Measurements from ENCODE around the gene TANGO2. TPM values are rescaled to one million over a fixed set of nuclear protein-coding genes. Genes with fewer than 3 reads are reported as not detected.

TANGO2 gene
- total RNA-seq, 2 donors from 2014 or later, result 34.3 to 40.1 TPM

DNA sequence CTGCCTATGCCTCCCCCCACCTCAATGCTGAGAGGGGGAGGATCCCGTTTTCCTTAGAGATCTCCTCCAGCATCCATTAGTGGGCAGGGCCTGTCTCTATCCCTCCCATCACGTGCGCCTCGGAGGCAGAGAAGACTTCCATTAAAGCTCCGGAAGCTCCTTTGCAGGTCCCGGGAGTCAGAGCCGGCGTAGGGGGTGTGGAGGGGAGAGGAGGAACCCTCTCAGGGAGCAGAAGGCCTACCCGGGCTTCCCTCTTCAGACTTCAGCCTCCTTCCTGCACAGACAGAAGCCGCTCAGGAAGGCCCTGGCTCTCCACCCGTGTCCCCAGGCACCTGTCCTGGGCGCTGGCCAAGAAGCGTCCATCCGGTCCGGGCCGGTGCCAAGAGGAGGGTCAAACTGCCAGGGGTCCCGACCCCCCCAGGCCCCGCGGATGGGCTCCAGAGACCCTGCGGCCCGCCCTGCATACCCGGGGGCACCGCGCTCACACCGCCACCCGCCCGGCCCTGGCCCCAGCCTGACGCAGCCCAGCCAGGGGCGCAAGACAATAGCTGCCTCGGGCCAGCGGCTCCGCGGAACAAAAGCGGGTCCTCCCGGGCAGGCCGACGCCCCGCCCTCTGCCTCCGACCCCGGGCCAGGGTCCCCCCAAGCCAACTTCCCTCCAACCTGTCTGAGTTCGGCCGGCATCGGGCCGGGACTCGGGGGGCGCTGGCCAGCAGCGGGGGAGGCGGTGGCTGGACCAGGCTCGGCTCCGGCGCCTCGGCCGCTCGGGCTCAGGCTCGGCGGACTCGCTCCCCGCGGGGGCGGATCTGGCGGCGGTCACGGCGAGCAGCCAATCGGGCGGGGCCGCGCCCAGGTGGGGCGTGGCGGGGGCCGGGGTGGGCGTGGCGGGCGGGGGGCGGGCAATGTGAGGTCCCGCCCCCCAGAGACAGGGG lies 34.2 kb upstream of the TANGO2 start:
- intact Hi-C loops (cut with DNase I), result no loop called here
- TF ChIP-seq, protein P1, sequence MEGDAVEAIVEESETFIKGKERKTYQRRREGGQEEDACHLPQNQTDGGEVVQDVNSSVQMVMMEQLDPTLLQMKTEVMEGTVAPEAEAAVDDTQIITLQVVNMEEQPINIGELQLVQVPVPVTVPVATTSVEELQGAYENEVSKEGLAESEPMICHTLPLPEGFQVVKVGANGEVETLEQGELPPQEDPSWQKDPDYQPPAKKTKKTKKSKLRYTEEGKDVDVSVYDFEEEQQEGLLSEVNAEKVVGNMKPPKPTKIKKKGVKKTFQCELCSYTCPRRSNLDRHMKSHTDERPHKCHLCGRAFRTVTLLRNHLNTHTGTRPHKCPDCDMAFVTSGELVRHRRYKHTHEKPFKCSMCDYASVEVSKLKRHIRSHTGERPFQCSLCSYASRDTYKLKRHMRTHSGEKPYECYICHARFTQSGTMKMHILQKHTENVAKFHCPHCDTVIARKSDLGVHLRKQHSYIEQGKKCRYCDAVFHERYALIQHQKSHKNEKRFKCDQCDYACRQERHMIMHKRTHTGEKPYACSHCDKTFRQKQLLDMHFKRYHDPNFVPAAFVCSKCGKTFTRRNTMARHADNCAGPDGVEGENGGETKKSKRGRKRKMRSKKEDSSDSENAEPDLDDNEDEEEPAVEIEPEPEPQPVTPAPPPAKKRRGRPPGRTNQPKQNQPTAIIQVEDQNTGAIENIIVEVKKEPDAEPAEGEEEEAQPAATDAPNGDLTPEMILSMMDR (IDR thresholded peaks at IDR 0.05), result peak in 1 of 4 experiments; percentile 7
- TF ChIP-seq POLR2AphosphoS5 (IDR thresholded peaks at IDR 0.05), result peak; percentile 24
- TF ChIP-seq POLR2A (IDR thresholded peaks at IDR 0.05), result peak; percentile 87
- peaks cover 4% of the 10 kb centered on the region for H3K4me1 ChIP-seq (replicated peaks)

DNA sequence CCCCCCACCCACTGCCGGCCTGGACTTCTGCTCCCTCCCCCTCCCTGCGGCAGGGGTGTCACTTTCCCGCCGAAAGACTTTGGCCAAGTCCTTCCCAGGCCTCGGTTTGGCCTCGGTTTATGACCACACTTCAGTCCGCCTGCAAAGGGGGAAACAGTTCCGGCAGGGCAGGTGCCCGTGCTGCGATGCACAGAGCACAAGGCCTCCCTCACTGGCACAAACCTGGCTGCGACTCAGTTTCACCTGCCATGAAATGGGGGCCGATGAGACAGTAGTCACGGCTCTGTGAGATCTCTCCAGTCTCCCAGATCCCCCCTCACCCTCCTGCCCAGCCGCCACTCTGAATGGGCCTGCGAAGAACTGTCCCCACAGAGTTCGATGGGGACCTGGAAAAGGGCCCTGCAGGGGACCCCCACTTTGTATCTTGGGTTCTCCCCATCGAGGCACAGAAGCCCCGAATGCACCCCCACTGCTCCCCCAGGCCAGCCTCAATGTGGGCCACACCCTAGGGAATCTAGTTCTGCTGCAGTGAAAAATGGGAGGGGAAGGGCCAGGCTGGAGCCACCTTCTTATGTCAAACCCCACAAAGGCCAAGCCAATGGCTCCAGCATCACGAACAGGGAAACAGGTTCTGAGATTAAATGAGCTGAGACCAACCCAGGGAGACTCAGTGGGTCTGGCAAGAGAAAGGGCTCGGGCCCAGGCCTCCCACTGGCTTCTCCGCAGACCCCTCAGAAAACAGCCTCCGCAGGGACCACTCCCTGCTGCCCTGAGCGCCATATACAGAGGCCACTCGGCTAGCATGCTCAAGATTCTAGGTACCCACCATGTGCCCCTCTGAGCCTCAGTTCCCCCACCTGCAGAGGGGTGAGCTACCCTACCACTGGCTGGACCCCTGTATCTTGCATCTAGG lies 33.3 kb upstream of the TANGO2 start:
- H3K27ac ChIP-seq, result peak overlapping the region; percentile 20 to 79
- DNase-seq (ENCODE audit: low spot score), result no peak
- H3K36me3 ChIP-seq, result no peaks in the 10 kb centered on the region
- TF ChIP-seq POLR2AphosphoS5 (IDR thresholded peaks at IDR 0.05) (no peak), POLR2A (IDR thresholded peaks at IDR 0.05) (no peak)
- TF ChIP-seq, protein P1 (IDR thresholded peaks at IDR 0.05), result no peak
- H3K4me1 ChIP-seq (replicated peaks), result peaks cover 4% of the 10 kb centered on the region
- H3K4me3 ChIP-seq, result peak overlapping the region in 1 of 2 donors; percentile 72
- H3K27me3 ChIP-seq (replicated peaks; ENCODE audit: insufficient read depth), result no peaks in the 10 kb centered on the region
- intact Hi-C loops (cut with DNase I), result no loop called here
- no peaks in the 10 kb centered on the region for H3K9me3 ChIP-seq
- 68% methylated on average over 19 of the region's 24 CpGs for WGBS

More for the DNA sequence above, 34.2 kb upstream of the TANGO2 start:
- Histone ChIP-seq H3K4me3 (peak overlapping the region; percentile 53 to 72), H3K9me3 (no peaks in the 10 kb centered on the region), H3K36me3 (no peaks in the 10 kb centered on the region), H3K27me3 (replicated peaks; ENCODE audit: insufficient read depth) (no peaks in the 10 kb centered on the region), H3K27ac (peak overlapping the region; percentile 79 to 80)
- under 1% methylated on average over 47 of the region's 76 CpGs for whole genome bisulfite sequencing
- peak; percentile 69 for DNase-seq (ENCODE audit: low spot score)

GRCh38 chr22:19988331-19988808 lies 32.5 kb upstream of the TANGO2 start:
- H3K4me3 ChIP-seq, result no peak overlapping the region
- no peak for DNase-seq (ENCODE audit: low spot score)
- H3K27ac ChIP-seq, result no peak overlapping the region
- H3K27me3 ChIP-seq (replicated peaks; ENCODE audit: insufficient read depth), result no peaks in the 10 kb centered on the region
- TF ChIP-seq POLR2A (IDR thresholded peaks at IDR 0.05), result no peak
- TF ChIP-seq POLR2AphosphoS5 (IDR thresholded peaks at IDR 0.05), result no peak
- TF ChIP-seq, protein P1 (IDR thresholded peaks at IDR 0.05), result no peak
- peaks cover 4% of the 10 kb centered on the region for H3K4me1 ChIP-seq (replicated peaks)
- intact Hi-C loops (cut with DNase I), result no loop called here
- H3K9me3 ChIP-seq, result no peaks in the 10 kb centered on the region
- no peaks in the 10 kb centered on the region for H3K36me3 ChIP-seq
- WGBS, result 95% methylated on average over 9 of the region's 9 CpGs

- peaks cover 4% of the 10 kb centered on the region for H3K4me1 ChIP-seq (replicated peaks)
- no peak overlapping the region for H3K4me3 ChIP-seq
- H3K27me3 ChIP-seq (replicated peaks; ENCODE audit: insufficient read depth), result no peaks in the 10 kb centered on the region
- H3K9me3 ChIP-seq, result no peaks in the 10 kb centered on the region
- WGBS, result 90% methylated on average over 17 of the region's 18 CpGs
- TF ChIP-seq POLR2AphosphoS5 (IDR thresholded peaks at IDR 0.05), result no peak
- TF ChIP-seq POLR2A (IDR thresholded peaks at IDR 0.05), result no peak
- TF ChIP-seq, protein P1 (IDR thresholded peaks at IDR 0.05), result no peak
- no peaks in the 10 kb centered on the region for H3K36me3 ChIP-seq
- intact Hi-C loops (cut with DNase I), result no loop called here
- no peak overlapping the region for H3K27ac ChIP-seq
- no peak for DNase-seq (ENCODE audit: low spot score)
These were observed 31.8 kb upstream of the TANGO2 start for GRCh38 chr22:19988965-19989724.
